PC-3 (cell line): ENCODE measurements around the gene LRCH1.

Experiments used
- EZH2phosphoT487 ChIP-seq: fragments of 300-600 bp; sonication (generic); IDR thresholded peaks from 2 replicates; pipeline ENCODE4 v1.6.1; 2018; ENCODE audit warnings: mild to moderate bottlenecking, antibody characterized with exemption, low read length, borderline replicate concordance
- TF ChIP-seq, protein P1 (sequence below): fragments of 300-600 bp; sonication (generic); conservative IDR thresholded peaks from 2 replicates; pipeline ENCODE4 v1.5.1; 2017; ENCODE audit warnings: antibody characterized with exemption, low read depth, mild to moderate bottlenecking, low read length

DNA sequence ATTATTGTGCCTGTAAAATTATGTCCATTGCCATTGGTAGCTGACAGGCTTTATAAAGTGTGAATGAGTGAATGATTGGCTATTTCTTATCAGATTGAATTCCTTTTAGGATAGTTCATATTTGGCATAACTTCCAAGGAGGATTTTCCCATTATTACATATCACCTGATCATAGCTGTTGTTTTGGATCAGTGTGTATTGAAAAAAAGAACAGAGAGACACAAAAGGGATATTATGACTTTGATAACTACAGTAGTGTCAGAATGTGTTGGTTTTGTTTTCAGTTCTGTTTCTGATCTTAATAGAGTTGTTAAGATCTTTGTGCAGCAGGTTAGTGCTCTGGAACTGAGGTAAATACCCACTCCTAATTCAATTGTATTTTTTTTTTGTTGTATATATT, 103.8 kb downstream of the LRCH1 start:
- TF ChIP-seq, protein P1, sequence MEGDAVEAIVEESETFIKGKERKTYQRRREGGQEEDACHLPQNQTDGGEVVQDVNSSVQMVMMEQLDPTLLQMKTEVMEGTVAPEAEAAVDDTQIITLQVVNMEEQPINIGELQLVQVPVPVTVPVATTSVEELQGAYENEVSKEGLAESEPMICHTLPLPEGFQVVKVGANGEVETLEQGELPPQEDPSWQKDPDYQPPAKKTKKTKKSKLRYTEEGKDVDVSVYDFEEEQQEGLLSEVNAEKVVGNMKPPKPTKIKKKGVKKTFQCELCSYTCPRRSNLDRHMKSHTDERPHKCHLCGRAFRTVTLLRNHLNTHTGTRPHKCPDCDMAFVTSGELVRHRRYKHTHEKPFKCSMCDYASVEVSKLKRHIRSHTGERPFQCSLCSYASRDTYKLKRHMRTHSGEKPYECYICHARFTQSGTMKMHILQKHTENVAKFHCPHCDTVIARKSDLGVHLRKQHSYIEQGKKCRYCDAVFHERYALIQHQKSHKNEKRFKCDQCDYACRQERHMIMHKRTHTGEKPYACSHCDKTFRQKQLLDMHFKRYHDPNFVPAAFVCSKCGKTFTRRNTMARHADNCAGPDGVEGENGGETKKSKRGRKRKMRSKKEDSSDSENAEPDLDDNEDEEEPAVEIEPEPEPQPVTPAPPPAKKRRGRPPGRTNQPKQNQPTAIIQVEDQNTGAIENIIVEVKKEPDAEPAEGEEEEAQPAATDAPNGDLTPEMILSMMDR: no peak
- no peak for TF ChIP-seq EZH2phosphoT487
